ENCODE data around the gene AK2.

AK2 gene

GRCh38 chr1:32967888-32968568 lies 68.7 kb downstream of the AK2 start:
- H3K9me3 Mint-ChIP-seq, result peaks cover 3% of the 10 kb centered on the region
- no peaks in the 10 kb centered on the region for H3K36me3 Mint-ChIP-seq (ENCODE audit: low read depth)
- H3K4me3 Mint-ChIP-seq, result peak overlapping the region in 1 of 3 experiments; percentile 8

DNA sequence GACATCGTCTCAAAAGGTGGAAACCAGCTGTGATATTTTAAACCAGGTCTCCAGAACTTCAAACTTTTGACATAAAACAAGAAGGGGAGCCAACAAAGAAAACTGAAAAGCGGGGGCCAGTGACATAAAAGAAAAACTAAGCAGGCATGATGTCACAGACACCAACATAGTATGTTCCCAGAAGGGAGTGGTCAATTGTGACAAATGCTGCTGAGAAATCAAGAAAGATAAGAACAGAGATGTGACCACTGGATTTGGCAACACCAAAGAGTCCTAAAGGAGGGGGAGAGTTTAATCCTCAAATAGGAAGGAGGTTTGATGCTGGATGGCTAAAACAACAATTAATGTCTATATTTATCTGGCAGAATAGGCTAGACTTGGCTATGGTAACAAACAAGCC lies 69.8 kb downstream of the AK2 start:
- TF ChIP-seq, protein P1, sequence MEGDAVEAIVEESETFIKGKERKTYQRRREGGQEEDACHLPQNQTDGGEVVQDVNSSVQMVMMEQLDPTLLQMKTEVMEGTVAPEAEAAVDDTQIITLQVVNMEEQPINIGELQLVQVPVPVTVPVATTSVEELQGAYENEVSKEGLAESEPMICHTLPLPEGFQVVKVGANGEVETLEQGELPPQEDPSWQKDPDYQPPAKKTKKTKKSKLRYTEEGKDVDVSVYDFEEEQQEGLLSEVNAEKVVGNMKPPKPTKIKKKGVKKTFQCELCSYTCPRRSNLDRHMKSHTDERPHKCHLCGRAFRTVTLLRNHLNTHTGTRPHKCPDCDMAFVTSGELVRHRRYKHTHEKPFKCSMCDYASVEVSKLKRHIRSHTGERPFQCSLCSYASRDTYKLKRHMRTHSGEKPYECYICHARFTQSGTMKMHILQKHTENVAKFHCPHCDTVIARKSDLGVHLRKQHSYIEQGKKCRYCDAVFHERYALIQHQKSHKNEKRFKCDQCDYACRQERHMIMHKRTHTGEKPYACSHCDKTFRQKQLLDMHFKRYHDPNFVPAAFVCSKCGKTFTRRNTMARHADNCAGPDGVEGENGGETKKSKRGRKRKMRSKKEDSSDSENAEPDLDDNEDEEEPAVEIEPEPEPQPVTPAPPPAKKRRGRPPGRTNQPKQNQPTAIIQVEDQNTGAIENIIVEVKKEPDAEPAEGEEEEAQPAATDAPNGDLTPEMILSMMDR (IDR thresholded peaks at IDR 0.05; ENCODE audit: unreplicated experiment in 3 of 3), result no peak
- no peaks in the 10 kb centered on the region for H3K36me3 Mint-ChIP-seq (ENCODE audit: low read depth)
- H3K9me3 Mint-ChIP-seq, result no peaks in the 10 kb centered on the region
- H3K4me1 Mint-ChIP-seq, result peaks cover 17% of the 10 kb centered on the region
- peaks cover 29% of the 10 kb centered on the region for H3K27me3 Mint-ChIP-seq (ENCODE audit: low read depth)
- peak overlapping the region; percentile 13 to 55 (median 38) for H3K4me3 Mint-ChIP-seq
- peak overlapping the region in 1 of 3 experiments; percentile 9 for H3K27ac Mint-ChIP-seq

More at GRCh38 chr1:32967888-32968568, 68.7 kb downstream of the AK2 start:
- TF ChIP-seq, protein P1 (IDR thresholded peaks at IDR 0.05; ENCODE audit: unreplicated experiment in 3 of 3), result no peak
- Mint-ChIP-seq H3K27me3 (ENCODE audit: low read depth) (peaks cover 37% of the 10 kb centered on the region), H3K27ac (no peak overlapping the region), H3K4me1 (peaks cover 12% of the 10 kb centered on the region)

- peak overlapping the region; percentile 93 to 99 (median 98) for H3K27ac Mint-ChIP-seq
- peak overlapping the region; percentile 86 to 96 (median 94) for H3K4me3 Mint-ChIP-seq
- peaks cover 26% of the 10 kb centered on the region for H3K4me1 Mint-ChIP-seq
- no peaks in the 10 kb centered on the region for H3K36me3 Mint-ChIP-seq (ENCODE audit: low read depth)
- peaks cover 16% of the 10 kb centered on the region for H3K27me3 Mint-ChIP-seq (ENCODE audit: low read depth)
- H3K9me3 Mint-ChIP-seq, result no peaks in the 10 kb centered on the region
- TF ChIP-seq, protein P1 (IDR thresholded peaks at IDR 0.05; ENCODE audit: unreplicated experiment in 3 of 3), result no peak
These were observed 71.4 kb downstream of the AK2 start for GRCh38 chr1:32965251-32965747.

GRCh38 chr1:32964461-32965250 lies 72.0 kb downstream of the AK2 start, which contains the start of gene RNF19B:
RNF19B (minus strand) TSS chr1:32964809; CDS start chr1:32964685, 124 bp downstream.
- Mint-ChIP-seq H3K27me3 (ENCODE audit: low read depth) (peaks cover 16% of the 10 kb centered on the region), H3K9me3 (no peaks in the 10 kb centered on the region), H3K4me1 (peaks cover 26% of the 10 kb centered on the region), H3K36me3 (ENCODE audit: low read depth) (no peaks in the 10 kb centered on the region), H3K4me3 (peak within 1 kb of the TSS; percentile 89 to 96 (median 94)), H3K27ac (peak within 1 kb of the TSS; percentile 93 to 99 (median 98))
- TF ChIP-seq, protein P1 (IDR thresholded peaks at IDR 0.05; ENCODE audit: unreplicated experiment in 3 of 3), result no peak

DNA sequence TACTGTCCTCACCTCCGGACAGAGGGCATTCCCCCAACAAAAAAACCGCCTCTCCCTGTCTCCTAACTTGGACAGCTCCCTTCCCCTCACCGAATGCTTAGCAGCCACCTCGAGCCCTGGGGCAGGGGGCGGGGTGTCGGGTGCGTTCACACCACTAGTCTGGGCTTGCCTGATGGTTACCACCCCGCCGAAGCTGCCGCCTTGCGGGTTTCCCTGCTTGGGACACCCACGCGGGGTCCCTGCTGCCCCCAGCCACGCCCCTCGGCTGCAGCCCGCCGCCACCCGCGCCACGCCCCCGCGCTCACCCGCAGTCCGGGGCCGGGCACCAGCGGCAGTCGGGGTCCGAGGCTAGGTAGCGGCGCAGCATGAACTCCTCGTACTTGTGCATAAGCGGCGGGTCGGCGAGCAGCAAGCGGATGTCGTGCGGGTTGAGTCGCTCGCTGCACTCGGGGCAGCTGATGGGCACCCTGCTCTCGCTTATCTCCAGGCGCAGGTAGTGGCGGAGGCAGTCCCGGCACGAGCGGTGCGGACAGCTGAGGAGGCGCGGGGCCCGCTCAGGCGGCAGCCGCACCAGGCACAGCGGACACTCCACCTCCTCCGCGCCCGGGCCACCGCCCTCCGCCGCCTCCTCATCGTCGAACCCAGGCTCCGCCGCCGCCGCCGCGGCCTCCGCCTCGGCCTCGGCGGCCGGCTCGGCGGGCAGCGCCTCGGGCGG lies 72.8 kb downstream of the AK2 start:
- no peaks in the 10 kb centered on the region for H3K9me3 Mint-ChIP-seq
- no peaks in the 10 kb centered on the region for H3K36me3 Mint-ChIP-seq (ENCODE audit: low read depth)
- H3K4me3 Mint-ChIP-seq, result peak overlapping the region; percentile 82 to 89 (median 86)
- peak overlapping the region in 1 of 3 experiments; percentile 83 for H3K27ac Mint-ChIP-seq
- peaks cover 26% of the 10 kb centered on the region for H3K4me1 Mint-ChIP-seq
- TF ChIP-seq, protein P1 (IDR thresholded peaks at IDR 0.05; ENCODE audit: unreplicated experiment in 3 of 3), result no peak
- peaks cover 16% of the 10 kb centered on the region for H3K27me3 Mint-ChIP-seq (ENCODE audit: low read depth)

Measured in nephron (organoid).